Peyer's patch (tissue), 4 donors: Measurements from ENCODE around the gene TAC4. TPM values are rescaled to one million over a fixed set of nuclear protein-coding genes. Genes with fewer than 3 reads are reported as not detected.

ENCODE experiments used
- DNase-seq, 3 donors: peaks; one replicate each; pipeline ENCODE4 v3.0.0-alpha.2; 2017 to 2019
- H3K27ac ChIP-seq, 4 donors: fragments of 200-600 bp; sonication (generic); one replicate each; pipeline ENCODE4 v1.5.1; 2016 to 2019
- H3K27me3 ChIP-seq, 2 donors: fragments of 200-600 bp; sonication (generic); one replicate each; pipeline ENCODE4 v1.5.1; 2019
- H3K36me3 ChIP-seq, 3 donors: fragments of 200-600 bp; sonication (generic); one replicate each; pipeline ENCODE4 v1.5.1; 2016 to 2019
- H3K4me1 ChIP-seq, 4 donors: fragments of 200-600 bp; sonication (generic); one replicate each; pipeline ENCODE4 v1.5.1; 2016 to 2019
- H3K4me3 ChIP-seq, 4 donors: fragments of 200-600 bp; sonication (generic); 1 replicate in 3 of 4; 2 replicates in 1 of 4; pipeline ENCODE4 v1.5.1; 2016 to 2019; ENCODE audit warnings: mild to moderate bottlenecking in 1 of 4
- H3K9me3 ChIP-seq, 4 donors: fragments of 200-600 bp; sonication (generic); one replicate each; pipeline ENCODE4 v1.5.1; 2016 to 2019; ENCODE audit warnings: mild to moderate bottlenecking in 1 of 4
- POLR2A ChIP-seq, 2 donors: fragments of 450-650 bp; IDR thresholded peaks; one replicate each; pipeline ENCODE4 v1.5.1; 2017; ENCODE audit warnings: antibody characterized with exemption in 2 of 2, mild to moderate bottlenecking in 2 of 2, moderate library complexity in 2 of 2
- total RNA-seq, 4 donors: library from RNA; depleted of rRNA; stranded (reverse); fragments of >200 nt; gene quantifications; one replicate each; pipeline ENCODE4 v1.1.0, GENCODE V29; 2016
- TF ChIP-seq, protein P1 (sequence below), 6 experiments: fragments of 450-650 bp in 4 of 6; fragments of 200-600 bp in 2 of 6; sonication (generic) in 1 of 6; IDR thresholded peaks; one replicate each; pipeline ENCODE4 v1.5.1; 2017 to 2019; ENCODE audit warnings: antibody characterized with exemption in 6 of 6, mild to moderate bottlenecking in 3 of 6, moderate library complexity in 1 of 6

The TAC4 gene
- total RNA-seq, 4 donors from 2014 or later = not detected

DNA sequence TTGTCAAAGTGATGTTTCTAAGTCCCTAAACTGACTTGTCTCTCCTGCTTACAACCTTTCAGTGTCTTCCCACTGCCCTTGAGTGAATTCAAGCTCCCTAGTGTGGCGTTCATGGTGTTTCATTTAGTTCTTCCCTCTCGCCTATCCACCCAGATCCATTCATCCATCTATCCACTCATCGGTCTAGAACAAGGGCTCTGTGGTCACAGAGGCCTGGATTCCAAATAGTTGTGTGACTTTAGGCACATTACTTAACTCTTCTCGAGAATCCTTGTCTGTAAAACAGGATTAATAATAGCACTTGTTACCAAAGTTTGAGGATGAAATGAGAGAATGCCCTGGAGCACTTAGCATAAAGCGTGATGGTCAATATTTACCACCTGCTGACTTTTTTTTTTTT is 870 bp upstream of the TAC4 start:
- TF ChIP-seq, protein P1, sequence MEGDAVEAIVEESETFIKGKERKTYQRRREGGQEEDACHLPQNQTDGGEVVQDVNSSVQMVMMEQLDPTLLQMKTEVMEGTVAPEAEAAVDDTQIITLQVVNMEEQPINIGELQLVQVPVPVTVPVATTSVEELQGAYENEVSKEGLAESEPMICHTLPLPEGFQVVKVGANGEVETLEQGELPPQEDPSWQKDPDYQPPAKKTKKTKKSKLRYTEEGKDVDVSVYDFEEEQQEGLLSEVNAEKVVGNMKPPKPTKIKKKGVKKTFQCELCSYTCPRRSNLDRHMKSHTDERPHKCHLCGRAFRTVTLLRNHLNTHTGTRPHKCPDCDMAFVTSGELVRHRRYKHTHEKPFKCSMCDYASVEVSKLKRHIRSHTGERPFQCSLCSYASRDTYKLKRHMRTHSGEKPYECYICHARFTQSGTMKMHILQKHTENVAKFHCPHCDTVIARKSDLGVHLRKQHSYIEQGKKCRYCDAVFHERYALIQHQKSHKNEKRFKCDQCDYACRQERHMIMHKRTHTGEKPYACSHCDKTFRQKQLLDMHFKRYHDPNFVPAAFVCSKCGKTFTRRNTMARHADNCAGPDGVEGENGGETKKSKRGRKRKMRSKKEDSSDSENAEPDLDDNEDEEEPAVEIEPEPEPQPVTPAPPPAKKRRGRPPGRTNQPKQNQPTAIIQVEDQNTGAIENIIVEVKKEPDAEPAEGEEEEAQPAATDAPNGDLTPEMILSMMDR (IDR thresholded peaks at IDR 0.05) = no peak
- no peak for TF ChIP-seq POLR2A (IDR thresholded peaks at IDR 0.05)
- Histone ChIP-seq H3K9me3 (no peaks in the 10 kb centered on the region), H3K4me1 (peaks cover 0 to 25% (median 5%) of the 10 kb centered on the region in 4 donors), H3K27me3 (no peaks in the 10 kb centered on the region), H3K36me3 (no peaks in the 10 kb centered on the region), H3K4me3 (no peak overlapping the region), H3K27ac (no peak overlapping the region)
- no peak for DNase-seq

DNA sequence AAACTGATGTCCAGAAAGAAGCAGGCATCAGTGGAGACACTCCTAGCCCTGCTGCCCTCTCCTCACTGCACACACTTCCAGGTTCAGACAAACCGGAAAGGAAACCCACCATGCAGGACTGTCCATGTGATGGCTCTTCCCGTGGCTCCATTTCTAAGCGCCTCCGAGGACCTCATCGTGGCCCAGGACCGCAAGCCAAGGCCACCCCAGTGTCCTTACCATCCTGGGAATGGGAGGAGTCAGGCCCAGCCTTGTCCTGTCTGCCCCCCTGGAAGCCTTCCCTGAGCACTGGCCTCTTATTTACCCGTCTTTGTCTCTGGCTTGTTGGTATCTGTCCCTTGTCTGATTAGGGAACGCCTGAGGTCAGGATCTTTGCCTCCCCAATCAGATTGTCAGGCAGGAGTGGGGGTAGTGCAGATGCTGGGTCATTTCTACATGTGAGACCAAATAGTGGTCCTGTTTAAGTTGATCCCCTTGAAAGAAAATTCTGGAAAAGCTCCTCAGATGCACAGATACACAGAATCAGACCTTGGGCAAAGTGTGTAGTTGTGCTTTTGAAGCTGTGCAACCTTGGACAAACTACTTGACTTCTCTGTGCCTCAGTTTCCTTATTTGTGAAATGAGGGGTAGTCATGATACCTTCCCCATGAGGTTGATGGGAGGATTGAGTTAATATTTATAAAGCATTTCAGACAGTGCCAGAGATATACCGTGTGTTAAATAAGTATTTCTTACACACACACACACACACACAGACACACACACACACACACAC is 744 bp downstream of the TAC4 start:
- no peaks in the 10 kb centered on the region for H3K27me3 ChIP-seq
- H3K4me3 ChIP-seq = no peak overlapping the region
- DNase-seq = no peak
- no peak overlapping the region for H3K27ac ChIP-seq
- peaks cover 0 to 24% (median 4%) of the 10 kb centered on the region in 4 donors for H3K4me1 ChIP-seq
- TF ChIP-seq, protein P1 (IDR thresholded peaks at IDR 0.05) = no peak
- no peak for TF ChIP-seq POLR2A (IDR thresholded peaks at IDR 0.05)
- no peaks in the 10 kb centered on the region for H3K9me3 ChIP-seq
- peaks cover 0 to 3% (median 0%) of the 10 kb centered on the region in 3 donors for H3K36me3 ChIP-seq

DNA sequence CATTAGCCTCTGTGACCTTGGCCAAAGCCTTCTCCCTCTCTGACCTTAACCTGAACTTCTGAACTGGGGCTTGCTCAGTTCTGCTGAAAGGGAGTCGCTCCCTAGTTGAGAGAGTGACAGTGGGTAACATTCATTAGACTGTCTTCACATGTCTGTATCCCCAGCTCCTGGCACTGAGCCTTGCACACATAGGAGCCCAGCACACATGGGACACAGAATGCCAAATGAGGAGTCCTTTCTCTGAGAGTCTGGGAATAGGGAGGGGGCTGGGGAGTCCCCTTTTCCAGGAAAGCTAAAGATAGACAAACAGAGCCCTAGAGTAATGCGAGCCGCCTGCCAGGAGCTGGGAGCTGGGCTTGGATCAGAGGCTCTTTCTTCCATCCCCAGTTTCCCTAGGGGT is 2.5 kb downstream of the TAC4 start:
- no peaks in the 10 kb centered on the region for H3K27me3 ChIP-seq
- H3K27ac ChIP-seq = peak overlapping the region in 1 of 4 donors; percentile 61
- no peaks in the 10 kb centered on the region for H3K9me3 ChIP-seq
- TF ChIP-seq POLR2A (IDR thresholded peaks at IDR 0.05) = no peak
- TF ChIP-seq, protein P1 (IDR thresholded peaks at IDR 0.05) = no peak
- no peak for DNase-seq
- peaks cover 0 to 3% (median 0%) of the 10 kb centered on the region in 3 donors for H3K36me3 ChIP-seq
- H3K4me1 ChIP-seq = peaks cover 0 to 11% (median 0%) of the 10 kb centered on the region in 4 donors
- no peak overlapping the region for H3K4me3 ChIP-seq

- TF ChIP-seq, protein P1 (IDR thresholded peaks at IDR 0.05) = peak in 3 of 6 experiments; percentile 13 to 16 (median 15)
- no peak for TF ChIP-seq POLR2A (IDR thresholded peaks at IDR 0.05)
- peaks cover 0 to 11% (median 0%) of the 10 kb centered on the region in 4 donors for H3K4me1 ChIP-seq
- no peak overlapping the region for H3K27ac ChIP-seq
- H3K36me3 ChIP-seq = peaks cover 0 to 3% (median 0%) of the 10 kb centered on the region in 3 donors
- H3K27me3 ChIP-seq = no peaks in the 10 kb centered on the region
- no peak overlapping the region for H3K4me3 ChIP-seq
- no peaks in the 10 kb centered on the region for H3K9me3 ChIP-seq
- DNase-seq = no peak
Observed at GRCh38 chr17:49843774-49844350, 4.0 kb downstream of the TAC4 start.

DNA sequence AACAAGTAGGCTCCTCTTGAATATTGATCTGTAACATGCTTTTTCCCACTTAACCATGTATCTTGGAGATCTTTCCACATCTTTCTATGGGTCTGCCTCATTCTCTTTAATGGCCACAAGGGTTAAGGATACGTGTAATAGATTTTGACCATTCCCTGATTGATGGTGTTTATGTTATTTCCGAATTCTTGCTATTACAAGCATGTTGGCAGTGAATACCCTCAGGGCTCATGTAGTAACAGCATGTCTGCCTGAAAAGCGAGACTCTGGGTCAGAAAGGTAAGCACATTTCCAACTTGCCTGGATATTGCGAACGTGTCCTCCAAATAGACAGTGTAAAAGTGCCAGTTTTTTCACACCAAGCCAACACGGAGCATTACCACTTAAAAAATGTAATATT is 5.0 kb downstream of the TAC4 start:
- TF ChIP-seq POLR2A (IDR thresholded peaks at IDR 0.05) = no peak
- TF ChIP-seq, protein P1 (IDR thresholded peaks at IDR 0.05) = no peak
- no peak overlapping the region for H3K4me3 ChIP-seq

More for the DNA sequence above, 5.0 kb downstream of the TAC4 start:
- DNase-seq = no peak
- Histone ChIP-seq H3K9me3 (no peaks in the 10 kb centered on the region), H3K4me1 (peaks cover 0 to 11% (median 0%) of the 10 kb centered on the region in 4 donors), H3K36me3 (peaks cover 0 to 3% (median 0%) of the 10 kb centered on the region in 3 donors), H3K27me3 (no peaks in the 10 kb centered on the region), H3K27ac (no peak overlapping the region)
